ENCODE data around the gene PROM1.

DNA sequence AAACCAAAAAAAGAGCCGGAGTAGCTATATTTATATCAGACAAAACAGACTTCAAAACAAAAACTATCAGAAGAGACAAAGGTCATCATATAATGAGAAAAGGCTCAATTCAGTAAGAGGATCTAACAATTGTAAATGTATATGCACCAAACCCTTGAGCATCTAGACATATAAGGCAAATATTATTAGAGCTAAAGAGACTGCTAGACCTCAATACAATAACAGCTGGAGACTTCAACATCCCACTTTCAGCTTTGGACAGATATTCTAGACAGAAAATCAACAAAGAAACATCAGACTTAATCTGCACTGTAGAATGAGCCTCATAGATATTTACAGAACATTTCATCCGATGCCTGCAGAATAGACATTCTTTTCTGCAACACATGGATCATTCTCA lies 4.8 kb upstream of the PROM1 start:
- TF ChIP-seq, protein P1, sequence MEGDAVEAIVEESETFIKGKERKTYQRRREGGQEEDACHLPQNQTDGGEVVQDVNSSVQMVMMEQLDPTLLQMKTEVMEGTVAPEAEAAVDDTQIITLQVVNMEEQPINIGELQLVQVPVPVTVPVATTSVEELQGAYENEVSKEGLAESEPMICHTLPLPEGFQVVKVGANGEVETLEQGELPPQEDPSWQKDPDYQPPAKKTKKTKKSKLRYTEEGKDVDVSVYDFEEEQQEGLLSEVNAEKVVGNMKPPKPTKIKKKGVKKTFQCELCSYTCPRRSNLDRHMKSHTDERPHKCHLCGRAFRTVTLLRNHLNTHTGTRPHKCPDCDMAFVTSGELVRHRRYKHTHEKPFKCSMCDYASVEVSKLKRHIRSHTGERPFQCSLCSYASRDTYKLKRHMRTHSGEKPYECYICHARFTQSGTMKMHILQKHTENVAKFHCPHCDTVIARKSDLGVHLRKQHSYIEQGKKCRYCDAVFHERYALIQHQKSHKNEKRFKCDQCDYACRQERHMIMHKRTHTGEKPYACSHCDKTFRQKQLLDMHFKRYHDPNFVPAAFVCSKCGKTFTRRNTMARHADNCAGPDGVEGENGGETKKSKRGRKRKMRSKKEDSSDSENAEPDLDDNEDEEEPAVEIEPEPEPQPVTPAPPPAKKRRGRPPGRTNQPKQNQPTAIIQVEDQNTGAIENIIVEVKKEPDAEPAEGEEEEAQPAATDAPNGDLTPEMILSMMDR (IDR thresholded peaks at IDR 0.05; ENCODE audit: borderline replicate concordance, extremely low read depth, low read length, poor library complexity, severe bottlenecking), result no peak
- no peak for TF ChIP-seq EZH2 (IDR thresholded peaks at IDR 0.05; ENCODE audit: borderline replicate concordance, low read depth, low read length, severe bottlenecking)

Measured in DND-41 (cell line).